HL-60 (cell line): Measurements from ENCODE around the gene DPM1.

Experiments used
- DNase-seq, 2 experiments: peaks; one replicate each; pipeline ENCODE4 v3.0.0-alpha.2; 2010 to 2020; ENCODE audit warnings: low read depth in 1 of 2, low spot score in 1 of 2
- H3K27ac ChIP-seq: fragments of 250-450 bp; sonication (Bioruptor Pico); replicated peaks from 2 replicates; pipeline ENCODE4 v1.5.1; 2020; ENCODE audit warnings: mild to moderate bottlenecking, moderate library complexity
- H3K27me3 ChIP-seq: fragments of 250-450 bp; sonication (Bioruptor Pico); 2 replicates; pipeline ENCODE4 v1.5.1; 2021; ENCODE audit warnings: mild to moderate bottlenecking, moderate library complexity; ENCODE audit not compliant: insufficient read depth, poor library complexity, severe bottlenecking
- H3K4me3 ChIP-seq: replicated peaks from 2 replicates; pipeline ENCODE4 v1.5.1; 2011; ENCODE audit warnings: mild to moderate bottlenecking, control low read depth, low read length; ENCODE audit not compliant: insufficient read depth
- GABPA ChIP-seq: IDR thresholded peaks from 2 replicates; pipeline ENCODE4 v1.6.1; 2012; ENCODE audit warnings: low read depth
- POLR2AphosphoS5 ChIP-seq: IDR thresholded peaks from 2 replicates; pipeline ENCODE4 v1.6.1; 2012; ENCODE audit warnings: low read depth
- SPI1 ChIP-seq: IDR thresholded peaks from 2 replicates; pipeline ENCODE4 v1.6.1; 2012; ENCODE audit warnings: low read depth, mild to moderate bottlenecking, borderline replicate concordance
- long read RNA-seq: library from polyadenylated mRNA; unstranded; transcript quantifications from one replicate; pipeline ENCODE4 v2.0.0, GENCODE V29; 2020
- TF ChIP-seq, protein P1 (sequence below): IDR thresholded peaks from 2 replicates; pipeline ENCODE4 v1.6.1; 2012; ENCODE audit warnings: low read depth; ENCODE audit not compliant: insufficient replicate concordance
- TF ChIP-seq, protein P2 (sequence below): IDR thresholded peaks from one replicate; pipeline ENCODE4 v1.5.1; 2011; ENCODE audit warnings: low read length, control low read depth, inconsistent platforms; ENCODE audit not compliant: insufficient read depth

The DPM1 gene
- long read RNA-seq, transcript DPM1-201 (10 exons, 1,161 nt): minor isoform, 21 of 114 reads
- long read RNA-seq, transcript DPM1-203 (9 exons, 1,075 nt): major isoform, 55 of 114 reads
- long read RNA-seq, transcript DPM1-202 (10 exons, 1,073 nt): minor isoform, 9 of 114 reads
- long read RNA-seq, partial matches to known transcripts: 0 of 114 reads
- long read RNA-seq, other reads (novel, unspliced or antisense): 28 of 114 reads

DNA sequence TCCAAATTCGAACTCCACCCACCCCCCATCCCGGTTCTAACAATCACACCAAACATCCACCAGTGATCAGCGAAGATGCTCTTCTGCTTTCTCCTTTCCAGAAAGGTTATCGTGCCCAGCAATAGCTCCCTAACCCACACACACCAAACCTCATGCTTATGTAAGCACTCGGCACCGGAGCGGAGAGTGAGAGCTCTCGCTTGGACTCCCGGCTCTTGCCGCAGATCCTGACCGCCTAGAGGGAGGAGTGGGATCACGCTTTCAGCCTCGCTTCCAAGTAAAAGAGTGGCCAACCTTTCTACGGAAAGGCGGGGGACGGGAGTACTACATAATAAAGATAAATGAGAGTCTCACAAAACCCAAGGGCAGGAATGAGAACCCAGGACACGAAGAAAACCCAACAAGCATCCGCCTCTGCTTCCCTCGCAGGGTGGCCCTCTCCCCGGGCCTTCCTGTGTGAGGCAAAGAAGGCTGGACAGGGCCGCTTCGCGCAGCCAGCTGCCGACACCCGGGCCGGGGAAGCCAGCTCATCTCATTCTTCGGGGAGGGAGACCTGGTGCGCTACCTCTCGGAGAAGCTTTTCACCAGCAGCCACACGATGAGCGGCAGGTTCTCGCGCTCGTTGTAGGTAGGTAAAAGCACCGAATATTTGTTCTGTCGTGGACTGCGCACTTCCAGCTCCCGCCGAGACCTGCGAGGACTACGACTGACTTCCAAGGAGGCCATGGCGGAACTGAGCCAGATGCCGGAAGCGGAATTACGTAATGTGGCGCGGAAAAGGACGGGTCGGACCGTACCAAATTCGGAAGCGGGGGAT is at the start of gene DPM1:
Gene DPM1, minus strand, starts transcription at position 735 of the 817 bp plus-strand sequence. Its CDS starts 9 bp downstream, at position 726.
- no peaks in the 10 kb centered on the region for H3K27me3 ChIP-seq
- peak within 1 kb of the TSS; percentile 98 for H3K27ac ChIP-seq
- DNase-seq: peak; percentile 90 to 94
- H3K4me3 ChIP-seq: peak within 1 kb of the TSS; percentile 98
- TF ChIP-seq, protein P1, sequence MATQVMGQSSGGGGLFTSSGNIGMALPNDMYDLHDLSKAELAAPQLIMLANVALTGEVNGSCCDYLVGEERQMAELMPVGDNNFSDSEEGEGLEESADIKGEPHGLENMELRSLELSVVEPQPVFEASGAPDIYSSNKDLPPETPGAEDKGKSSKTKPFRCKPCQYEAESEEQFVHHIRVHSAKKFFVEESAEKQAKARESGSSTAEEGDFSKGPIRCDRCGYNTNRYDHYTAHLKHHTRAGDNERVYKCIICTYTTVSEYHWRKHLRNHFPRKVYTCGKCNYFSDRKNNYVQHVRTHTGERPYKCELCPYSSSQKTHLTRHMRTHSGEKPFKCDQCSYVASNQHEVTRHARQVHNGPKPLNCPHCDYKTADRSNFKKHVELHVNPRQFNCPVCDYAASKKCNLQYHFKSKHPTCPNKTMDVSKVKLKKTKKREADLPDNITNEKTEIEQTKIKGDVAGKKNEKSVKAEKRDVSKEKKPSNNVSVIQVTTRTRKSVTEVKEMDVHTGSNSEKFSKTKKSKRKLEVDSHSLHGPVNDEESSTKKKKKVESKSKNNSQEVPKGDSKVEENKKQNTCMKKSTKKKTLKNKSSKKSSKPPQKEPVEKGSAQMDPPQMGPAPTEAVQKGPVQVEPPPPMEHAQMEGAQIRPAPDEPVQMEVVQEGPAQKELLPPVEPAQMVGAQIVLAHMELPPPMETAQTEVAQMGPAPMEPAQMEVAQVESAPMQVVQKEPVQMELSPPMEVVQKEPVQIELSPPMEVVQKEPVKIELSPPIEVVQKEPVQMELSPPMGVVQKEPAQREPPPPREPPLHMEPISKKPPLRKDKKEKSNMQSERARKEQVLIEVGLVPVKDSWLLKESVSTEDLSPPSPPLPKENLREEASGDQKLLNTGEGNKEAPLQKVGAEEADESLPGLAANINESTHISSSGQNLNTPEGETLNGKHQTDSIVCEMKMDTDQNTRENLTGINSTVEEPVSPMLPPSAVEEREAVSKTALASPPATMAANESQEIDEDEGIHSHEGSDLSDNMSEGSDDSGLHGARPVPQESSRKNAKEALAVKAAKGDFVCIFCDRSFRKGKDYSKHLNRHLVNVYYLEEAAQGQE: peak; percentile 81
- TF ChIP-seq, protein P2, sequence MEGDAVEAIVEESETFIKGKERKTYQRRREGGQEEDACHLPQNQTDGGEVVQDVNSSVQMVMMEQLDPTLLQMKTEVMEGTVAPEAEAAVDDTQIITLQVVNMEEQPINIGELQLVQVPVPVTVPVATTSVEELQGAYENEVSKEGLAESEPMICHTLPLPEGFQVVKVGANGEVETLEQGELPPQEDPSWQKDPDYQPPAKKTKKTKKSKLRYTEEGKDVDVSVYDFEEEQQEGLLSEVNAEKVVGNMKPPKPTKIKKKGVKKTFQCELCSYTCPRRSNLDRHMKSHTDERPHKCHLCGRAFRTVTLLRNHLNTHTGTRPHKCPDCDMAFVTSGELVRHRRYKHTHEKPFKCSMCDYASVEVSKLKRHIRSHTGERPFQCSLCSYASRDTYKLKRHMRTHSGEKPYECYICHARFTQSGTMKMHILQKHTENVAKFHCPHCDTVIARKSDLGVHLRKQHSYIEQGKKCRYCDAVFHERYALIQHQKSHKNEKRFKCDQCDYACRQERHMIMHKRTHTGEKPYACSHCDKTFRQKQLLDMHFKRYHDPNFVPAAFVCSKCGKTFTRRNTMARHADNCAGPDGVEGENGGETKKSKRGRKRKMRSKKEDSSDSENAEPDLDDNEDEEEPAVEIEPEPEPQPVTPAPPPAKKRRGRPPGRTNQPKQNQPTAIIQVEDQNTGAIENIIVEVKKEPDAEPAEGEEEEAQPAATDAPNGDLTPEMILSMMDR: no peak
- TF ChIP-seq GABPA (no peak), SPI1 (peak; percentile 11; the same call in 1 of the 2 replicates), POLR2AphosphoS5 (peak; percentile 90; the same call in 1 of the 2 replicates)

DNA sequence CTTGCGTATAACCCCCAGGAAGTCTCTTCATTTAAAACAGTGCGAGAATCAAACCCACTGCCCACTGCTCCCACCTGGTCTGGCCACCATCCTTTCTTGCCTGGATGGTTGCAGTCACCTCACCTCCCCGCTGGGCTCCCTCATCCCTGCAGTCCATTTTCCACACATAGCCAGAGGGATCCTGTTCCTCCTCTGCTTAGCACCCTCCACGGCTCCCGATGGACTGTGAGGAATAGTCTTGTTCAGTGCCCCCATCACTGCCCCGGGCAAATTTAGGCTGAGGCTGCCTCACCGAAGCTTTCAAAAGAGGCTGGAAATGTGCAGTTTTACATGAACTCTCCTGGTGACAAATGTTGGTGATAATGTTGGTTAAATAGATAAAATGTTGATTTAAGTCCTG is 46.9 kb upstream of the DPM1 start:
- Histone ChIP-seq H3K27me3 (peaks cover 13% of the 10 kb centered on the region), H3K27ac (no peak overlapping the region), H3K4me3 (no peak overlapping the region)
- no peak for DNase-seq
- TF ChIP-seq GABPA (no peak), SPI1 (no peak), POLR2AphosphoS5 (no peak)
- TF ChIP-seq, protein P2: no peak
- TF ChIP-seq, protein P1: no peak

DNA sequence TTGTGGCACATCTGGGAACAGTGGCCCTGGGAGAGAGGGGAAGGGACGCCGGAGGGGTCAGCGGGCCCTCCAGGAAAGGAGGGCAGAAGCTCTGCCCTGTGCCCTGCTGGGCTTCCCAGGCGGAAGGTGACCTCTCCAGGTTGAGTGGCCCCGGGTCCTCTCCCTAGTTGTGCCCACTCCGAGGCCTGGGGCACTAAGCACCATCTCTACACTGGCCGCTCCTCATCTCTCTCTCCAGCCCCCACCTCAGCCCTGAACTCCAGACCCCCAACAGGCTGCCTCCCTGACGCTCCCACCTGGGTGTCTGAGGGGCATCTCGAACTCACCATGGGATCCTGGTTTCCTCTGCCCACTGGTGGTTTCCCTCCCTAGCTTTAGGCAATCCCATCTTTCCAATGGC is 46.4 kb upstream of the DPM1 start:
- no peak for DNase-seq
- H3K27ac ChIP-seq: no peak overlapping the region
- H3K27me3 ChIP-seq: peaks cover 13% of the 10 kb centered on the region
- no peak overlapping the region for H3K4me3 ChIP-seq
- TF ChIP-seq, protein P2: no peak
- TF ChIP-seq GABPA (no peak), POLR2AphosphoS5 (no peak), SPI1 (no peak)
- TF ChIP-seq, protein P1: no peak
